D721Med (cell line): Measurements from ENCODE around the gene CERS4.
"Not testable (repeated sequence)": the region's sequence is repeated elsewhere in the genome, so short reads cannot be mapped to it uniquely, and the experiment has no call there.

Experiments
- DNase-seq: peaks from one replicate; pipeline ENCODE4 v3.0.0; 2011; ENCODE audit warnings: low spot score; ENCODE audit not compliant: insufficient read length
- FAIRE-seq: peaks from 2 replicates; lab custom pipeline; 2011; peaks lifted over from hg19 to GRCh38; lab: Jason Lieb, UNC
- TF ChIP-seq, protein P1 (sequence below): IDR thresholded peaks from 2 replicates; pipeline ENCODE4 v1.5.1; 2012; ENCODE audit warnings: mild to moderate bottlenecking, control low read depth; ENCODE audit not compliant: insufficient read depth; ENCODE audit errors: missing control alignments

CERS4 gene

DNA sequence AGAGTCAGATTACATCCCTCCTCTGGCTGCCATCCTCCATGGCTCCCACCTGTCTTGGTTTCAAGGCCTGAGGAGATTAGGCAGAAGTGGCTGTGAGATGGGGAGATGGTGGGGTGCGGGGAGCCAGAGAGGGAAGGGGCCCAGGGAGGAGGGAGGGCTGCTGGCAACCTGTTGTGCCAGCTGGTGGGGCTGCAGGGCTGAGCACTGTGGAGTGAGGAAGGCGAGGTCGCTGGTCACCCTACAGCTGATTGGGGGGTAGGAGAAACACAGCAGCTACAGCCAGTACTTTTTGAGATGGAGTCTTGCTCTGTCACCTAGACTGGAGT lies 50.7 kb downstream of the CERS4 start:
- DNase-seq (peak; percentile 5), FAIRE-seq (no peak)
- TF ChIP-seq, protein P1, sequence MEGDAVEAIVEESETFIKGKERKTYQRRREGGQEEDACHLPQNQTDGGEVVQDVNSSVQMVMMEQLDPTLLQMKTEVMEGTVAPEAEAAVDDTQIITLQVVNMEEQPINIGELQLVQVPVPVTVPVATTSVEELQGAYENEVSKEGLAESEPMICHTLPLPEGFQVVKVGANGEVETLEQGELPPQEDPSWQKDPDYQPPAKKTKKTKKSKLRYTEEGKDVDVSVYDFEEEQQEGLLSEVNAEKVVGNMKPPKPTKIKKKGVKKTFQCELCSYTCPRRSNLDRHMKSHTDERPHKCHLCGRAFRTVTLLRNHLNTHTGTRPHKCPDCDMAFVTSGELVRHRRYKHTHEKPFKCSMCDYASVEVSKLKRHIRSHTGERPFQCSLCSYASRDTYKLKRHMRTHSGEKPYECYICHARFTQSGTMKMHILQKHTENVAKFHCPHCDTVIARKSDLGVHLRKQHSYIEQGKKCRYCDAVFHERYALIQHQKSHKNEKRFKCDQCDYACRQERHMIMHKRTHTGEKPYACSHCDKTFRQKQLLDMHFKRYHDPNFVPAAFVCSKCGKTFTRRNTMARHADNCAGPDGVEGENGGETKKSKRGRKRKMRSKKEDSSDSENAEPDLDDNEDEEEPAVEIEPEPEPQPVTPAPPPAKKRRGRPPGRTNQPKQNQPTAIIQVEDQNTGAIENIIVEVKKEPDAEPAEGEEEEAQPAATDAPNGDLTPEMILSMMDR: no peak

DNA sequence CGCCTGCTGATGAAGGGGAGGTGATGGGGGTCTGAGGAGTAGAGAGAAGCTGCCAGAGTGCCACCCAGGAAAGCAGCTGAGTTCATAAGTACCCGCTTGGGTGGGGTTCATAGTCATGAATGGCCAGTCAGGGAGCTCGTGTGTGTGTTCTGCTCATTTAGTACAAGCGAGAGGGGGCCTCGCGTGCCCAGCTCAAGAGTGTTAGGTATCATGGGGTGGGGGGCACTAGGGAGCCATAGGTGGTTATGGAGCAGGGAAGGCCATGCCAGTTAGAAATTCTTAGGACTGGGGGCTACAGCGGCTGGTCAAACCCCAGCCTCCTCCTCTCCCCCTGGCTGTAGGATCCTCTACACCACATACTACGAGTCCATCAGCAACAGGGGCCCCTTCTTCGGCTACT lies 52.2 kb downstream of the CERS4 start:
- TF ChIP-seq, protein P1: no peak
- FAIRE-seq (no peak), DNase-seq (peak; percentile 4)

DNA sequence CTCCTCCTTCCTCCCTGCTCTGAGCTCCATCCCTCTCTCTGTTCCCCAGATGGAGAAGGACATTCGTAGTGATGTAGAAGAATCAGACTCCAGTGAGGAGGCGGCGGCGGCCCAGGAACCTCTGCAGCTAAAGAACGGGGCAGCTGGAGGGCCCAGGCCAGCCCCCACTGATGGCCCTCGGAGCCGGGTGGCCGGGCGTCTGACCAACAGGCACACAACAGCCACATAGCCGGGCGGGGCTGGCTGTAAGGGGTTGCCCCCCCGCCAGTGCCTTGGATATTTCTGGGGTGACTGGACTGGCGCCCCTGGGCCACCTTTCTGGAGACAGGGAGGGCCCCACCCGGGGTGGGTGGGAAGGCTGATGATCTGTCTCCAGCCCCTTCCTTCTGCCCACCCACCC lies 52.7 kb downstream of the CERS4 start:
- DNase-seq (no peak), FAIRE-seq (no peak)
- TF ChIP-seq, protein P1: no peak

DNA sequence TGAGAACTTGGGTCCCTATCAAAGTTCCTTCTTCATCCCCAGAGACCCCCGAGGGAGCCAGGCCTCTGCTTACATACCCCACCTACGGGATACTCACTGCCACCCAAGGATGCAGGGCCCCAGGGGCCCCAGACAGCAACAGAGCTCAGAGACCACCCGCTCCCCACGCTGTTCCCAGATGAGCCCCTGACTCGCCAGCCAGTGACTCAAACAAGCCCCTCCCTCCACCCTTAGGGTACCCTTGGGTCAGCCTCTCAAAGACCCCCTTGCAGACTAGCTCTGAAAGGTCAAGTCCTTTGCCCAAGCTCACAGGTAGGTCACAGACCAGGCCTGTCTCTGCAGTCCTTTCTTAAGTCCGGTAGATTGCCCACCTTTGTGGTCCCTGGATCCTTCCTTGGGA lies 53.3 kb downstream of the CERS4 start:
- DNase-seq (no peak), FAIRE-seq (no peak)
- TF ChIP-seq, protein P1: no peak

DNA sequence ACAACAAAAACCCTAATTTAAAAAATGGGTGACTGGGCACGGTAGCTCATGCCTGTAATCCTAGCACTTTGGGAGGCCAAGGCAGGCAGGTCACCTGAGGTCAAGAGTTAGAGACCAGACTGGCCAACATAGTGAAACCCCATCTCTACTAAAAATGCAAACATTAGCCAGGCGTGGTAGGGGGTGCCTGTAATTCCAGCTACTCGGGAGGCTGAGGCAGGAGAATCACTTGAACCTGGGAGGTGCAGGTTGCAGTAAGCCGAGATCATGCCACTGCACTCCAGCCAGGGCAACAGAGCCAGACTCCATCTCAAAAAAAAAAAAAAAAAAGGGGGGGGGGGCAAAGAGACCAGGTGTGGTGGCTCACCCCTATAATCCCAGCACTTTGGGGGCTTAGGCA lies 55.1 kb downstream of the CERS4 start:
- not testable (repeated sequence) for DNase-seq, FAIRE-seq

DNA sequence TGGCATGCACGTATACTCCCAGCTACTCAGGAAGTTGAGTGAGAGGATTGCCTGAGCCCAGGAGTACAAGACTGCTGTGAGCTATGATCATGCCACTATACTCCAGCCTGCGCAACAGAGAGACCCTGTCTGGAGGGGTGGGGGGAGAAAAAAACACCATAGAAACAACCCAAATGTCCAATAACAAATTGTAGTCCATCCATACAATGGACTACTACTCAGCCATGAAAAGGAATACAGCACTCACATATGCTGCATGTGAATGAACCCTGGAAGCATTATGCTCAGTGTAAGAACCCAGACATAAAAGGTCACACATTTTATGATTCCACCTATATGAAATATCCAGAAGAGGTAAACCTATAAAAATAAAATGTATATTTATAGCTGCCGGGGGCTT lies 56.7 kb downstream of the CERS4 start:
- FAIRE-seq: no peak
- DNase-seq: no peak
- TF ChIP-seq, protein P1: no peak

DNA sequence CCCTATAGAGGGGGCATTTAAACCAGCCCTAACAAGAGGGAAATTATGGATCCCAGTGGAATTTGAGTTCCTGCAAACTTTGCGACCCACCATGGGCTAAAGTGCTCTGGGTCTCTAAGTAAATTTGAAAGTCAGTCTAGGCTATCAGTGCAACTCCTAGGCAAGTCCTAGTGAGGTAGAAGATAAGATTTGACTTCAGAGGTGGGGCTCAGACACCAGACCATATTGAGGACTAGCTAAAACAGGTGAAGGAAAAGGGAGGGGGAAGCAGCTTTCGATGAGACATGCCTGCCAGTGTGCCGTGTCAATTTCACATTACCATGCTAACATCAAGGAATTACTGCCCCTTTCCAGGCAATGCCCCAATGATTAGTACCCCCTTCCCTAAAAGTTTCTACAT lies 60.6 kb downstream of the CERS4 start:
- no peak for FAIRE-seq
- TF ChIP-seq, protein P1: no peak
- no peak for DNase-seq

DNA sequence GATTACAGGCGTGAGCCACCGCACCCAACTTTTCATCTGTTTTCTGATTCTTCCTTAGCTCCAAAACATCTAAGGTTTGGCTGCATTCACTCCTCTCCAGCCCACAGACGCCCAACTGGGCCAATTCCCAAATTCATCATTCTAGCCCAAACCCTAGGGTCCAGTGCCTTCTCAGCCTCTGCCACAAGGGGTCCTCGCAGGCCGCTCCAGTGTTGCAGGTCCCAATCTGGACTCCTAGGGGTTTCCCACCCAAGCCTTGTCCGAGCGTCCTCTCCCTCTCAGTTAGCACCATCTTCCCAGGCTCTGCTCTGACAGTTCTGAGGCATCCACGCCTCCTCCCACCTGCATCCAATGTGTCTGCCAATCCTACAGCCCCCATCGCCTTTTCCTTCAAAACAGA lies 67.3 kb downstream of the CERS4 start:
- not testable (repeated sequence) for DNase-seq, FAIRE-seq

DNA sequence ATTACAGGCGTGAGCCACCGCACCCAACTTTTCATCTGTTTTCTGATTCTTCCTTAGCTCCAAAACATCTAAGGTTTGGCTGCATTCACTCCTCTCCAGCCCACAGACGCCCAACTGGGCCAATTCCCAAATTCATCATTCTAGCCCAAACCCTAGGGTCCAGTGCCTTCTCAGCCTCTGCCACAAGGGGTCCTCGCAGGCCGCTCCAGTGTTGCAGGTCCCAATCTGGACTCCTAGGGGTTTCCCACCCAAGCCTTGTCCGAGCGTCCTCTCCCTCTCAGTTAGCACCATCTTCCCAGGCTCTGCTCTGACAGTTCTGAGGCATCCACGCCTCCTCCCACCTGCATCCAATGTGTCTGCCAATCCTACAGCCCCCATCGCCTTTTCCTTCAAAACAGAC lies 82.2 kb downstream of the CERS4 start:
- not testable (repeated sequence) for FAIRE-seq, DNase-seq
